ENCODE results near the gene RHBDF2. TPM values are rescaled to one million over a fixed set of nuclear protein-coding genes. Genes with fewer than 3 reads are reported as not detected.
A peak's percentile ranks its signal among the peaks of the same experiment; 100 is the strongest.
"Not testable (repeated sequence)": the region's sequence is repeated elsewhere in the genome, so short reads cannot be mapped to it uniquely, and the experiment has no call there.

RHBDF2 gene
- total RNA-seq, 3 donors from 2014 or later (not counting 1 experiment from before 2014, with no cell fraction given): 194 to 233 (median 202) TPM

DNA sequence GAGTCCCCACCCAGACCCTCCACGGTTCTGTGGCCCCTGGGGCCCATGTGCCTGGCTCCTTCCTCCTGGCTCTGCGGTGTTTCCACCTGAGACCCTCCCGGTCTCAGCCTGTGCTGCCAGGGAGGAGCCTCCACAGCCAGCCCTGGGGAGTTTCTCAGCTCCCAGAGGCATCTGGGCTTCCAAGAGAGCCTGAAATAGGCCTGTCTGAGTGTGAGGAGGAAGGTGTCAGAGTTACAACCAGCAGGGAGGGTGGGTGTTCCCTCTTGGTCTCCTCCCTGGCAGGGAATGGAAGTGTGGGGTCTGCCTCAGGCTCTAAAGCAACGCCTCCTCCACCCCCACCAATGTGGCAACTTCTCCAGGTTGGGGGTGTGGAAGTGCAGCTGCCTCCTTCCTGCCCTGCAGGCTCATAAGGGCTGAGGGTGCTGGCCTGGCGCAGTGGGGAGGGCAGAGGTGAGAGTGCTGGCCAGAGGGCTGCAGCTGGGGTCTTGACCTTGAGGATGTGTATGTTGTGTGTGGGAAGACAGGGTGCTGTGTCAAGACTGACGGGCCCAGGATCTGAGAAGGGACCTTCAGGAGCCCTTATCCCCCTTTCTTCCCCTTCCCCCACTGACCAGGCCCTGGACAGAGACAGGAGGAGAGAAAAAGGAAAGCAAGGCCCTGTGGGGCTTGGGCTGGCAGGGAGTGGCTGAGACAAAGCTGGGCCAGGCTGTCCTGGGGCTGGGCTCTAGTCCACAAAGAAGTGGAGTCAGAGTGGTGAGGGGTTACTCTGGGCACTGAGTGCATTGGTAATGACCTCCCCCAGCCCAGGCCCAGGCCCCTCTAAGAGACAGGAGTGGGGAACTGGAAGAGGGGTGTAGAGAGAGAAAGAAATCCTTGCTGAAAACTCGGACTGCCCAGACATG, 33.9 kb upstream of the RHBDF2 start:
- peaks cover 18% of the 10 kb centered on the region for H3K4me1 ChIP-seq (ENCODE audit: control insufficient read depth, insufficient read depth, low read length)
- H3K36me3 Mint-ChIP-seq: no peaks in the 10 kb centered on the region
- no peaks in the 10 kb centered on the region for H3K9me3 ChIP-seq (ENCODE audit: control insufficient read depth, insufficient read depth, low read length)
- no peak overlapping the region for H3K27ac Mint-ChIP-seq
- TF ChIP-seq, protein P1, sequence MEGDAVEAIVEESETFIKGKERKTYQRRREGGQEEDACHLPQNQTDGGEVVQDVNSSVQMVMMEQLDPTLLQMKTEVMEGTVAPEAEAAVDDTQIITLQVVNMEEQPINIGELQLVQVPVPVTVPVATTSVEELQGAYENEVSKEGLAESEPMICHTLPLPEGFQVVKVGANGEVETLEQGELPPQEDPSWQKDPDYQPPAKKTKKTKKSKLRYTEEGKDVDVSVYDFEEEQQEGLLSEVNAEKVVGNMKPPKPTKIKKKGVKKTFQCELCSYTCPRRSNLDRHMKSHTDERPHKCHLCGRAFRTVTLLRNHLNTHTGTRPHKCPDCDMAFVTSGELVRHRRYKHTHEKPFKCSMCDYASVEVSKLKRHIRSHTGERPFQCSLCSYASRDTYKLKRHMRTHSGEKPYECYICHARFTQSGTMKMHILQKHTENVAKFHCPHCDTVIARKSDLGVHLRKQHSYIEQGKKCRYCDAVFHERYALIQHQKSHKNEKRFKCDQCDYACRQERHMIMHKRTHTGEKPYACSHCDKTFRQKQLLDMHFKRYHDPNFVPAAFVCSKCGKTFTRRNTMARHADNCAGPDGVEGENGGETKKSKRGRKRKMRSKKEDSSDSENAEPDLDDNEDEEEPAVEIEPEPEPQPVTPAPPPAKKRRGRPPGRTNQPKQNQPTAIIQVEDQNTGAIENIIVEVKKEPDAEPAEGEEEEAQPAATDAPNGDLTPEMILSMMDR (IDR thresholded peaks at IDR 0.05): no peak
- no peak for ATAC-seq
- H3K4me3 Mint-ChIP-seq: no peak overlapping the region
- no peak for DNase-seq
- H3K27me3 Mint-ChIP-seq (ENCODE audit: low read depth in 2 of 2): peaks cover 11 to 29% of the 10 kb centered on the region in 2 donors
- no peaks in the 10 kb centered on the region for H3K36me3 ChIP-seq (ENCODE audit: control insufficient read depth, insufficient read depth, low read length)
- WGBS (ENCODE audit: insufficient coverage): 69% methylated on average over 5 of the region's 7 CpGs
- peaks cover 0 to 6% of the 10 kb centered on the region in 2 donors for H3K4me1 Mint-ChIP-seq
- no peak overlapping the region for H3K27ac ChIP-seq (ENCODE audit: low read length)
- H3K4me3 ChIP-seq (ENCODE audit: low read length): no peak overlapping the region
- intact Hi-C loops (cut with micrococcal nuclease): no loop called here
- no peaks in the 10 kb centered on the region for H3K9me3 Mint-ChIP-seq
- H3K27me3 ChIP-seq (ENCODE audit: control insufficient read depth, insufficient read depth, low read length): peaks cover 21% of the 10 kb centered on the region

DNA sequence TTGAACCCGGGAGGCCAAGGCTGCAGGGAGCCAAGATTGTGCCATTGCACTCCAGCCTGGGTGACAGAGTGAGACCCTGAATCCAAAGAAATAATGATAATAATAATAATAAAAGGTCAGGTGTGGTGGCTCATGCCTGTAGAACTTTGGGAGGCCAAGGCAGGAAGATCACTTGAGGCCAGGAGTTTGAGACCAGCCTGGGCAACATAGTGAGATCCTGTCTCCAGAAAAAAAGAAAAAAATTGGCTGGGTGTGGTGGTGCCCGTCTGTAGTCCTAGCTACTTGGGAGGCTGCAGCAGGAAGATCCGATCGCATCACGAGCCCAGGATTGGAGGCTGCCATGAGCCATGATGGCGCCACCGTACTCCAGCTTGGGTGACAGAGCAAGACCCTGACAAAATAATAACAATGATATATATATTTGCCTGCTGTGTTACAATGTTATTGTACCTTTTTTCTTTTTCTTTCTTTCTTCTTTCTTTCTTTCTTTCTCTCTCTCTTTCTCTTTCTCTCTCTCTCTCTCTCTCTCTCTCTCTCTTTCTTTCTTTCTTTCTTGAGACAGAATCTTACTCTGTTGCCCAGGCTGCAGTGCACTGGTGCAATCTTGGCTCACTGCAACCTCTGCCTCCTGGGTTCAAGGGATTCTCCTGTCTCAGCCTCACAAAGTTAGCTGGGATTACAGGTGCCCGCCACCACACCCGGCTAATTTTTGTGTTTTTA, 32.6 kb upstream of the RHBDF2 start:
- H3K27ac ChIP-seq (ENCODE audit: low read length); H3K9me3 Mint-ChIP-seq; H3K4me1 Mint-ChIP-seq; intact Hi-C loops (cut with micrococcal nuclease); H3K36me3 Mint-ChIP-seq; H3K36me3 ChIP-seq (ENCODE audit: control insufficient read depth, insufficient read depth, low read length); H3K4me3 ChIP-seq (ENCODE audit: low read length); DNase-seq; H3K9me3 ChIP-seq (ENCODE audit: control insufficient read depth, insufficient read depth, low read length); H3K4me3 Mint-ChIP-seq; ATAC-seq; H3K27ac Mint-ChIP-seq: not testable (repeated sequence)
- H3K4me1 ChIP-seq (ENCODE audit: control insufficient read depth, insufficient read depth, low read length): peaks cover 30% of the 10 kb centered on the region
- 94% methylated on average over 7 of the region's 9 CpGs for WGBS (ENCODE audit: insufficient coverage)
- peaks cover under 1 to 21% of the 10 kb centered on the region in 2 donors for H3K27me3 Mint-ChIP-seq (ENCODE audit: low read depth in 2 of 2)
- H3K27me3 ChIP-seq (ENCODE audit: control insufficient read depth, insufficient read depth, low read length): peaks cover 15% of the 10 kb centered on the region

DNA sequence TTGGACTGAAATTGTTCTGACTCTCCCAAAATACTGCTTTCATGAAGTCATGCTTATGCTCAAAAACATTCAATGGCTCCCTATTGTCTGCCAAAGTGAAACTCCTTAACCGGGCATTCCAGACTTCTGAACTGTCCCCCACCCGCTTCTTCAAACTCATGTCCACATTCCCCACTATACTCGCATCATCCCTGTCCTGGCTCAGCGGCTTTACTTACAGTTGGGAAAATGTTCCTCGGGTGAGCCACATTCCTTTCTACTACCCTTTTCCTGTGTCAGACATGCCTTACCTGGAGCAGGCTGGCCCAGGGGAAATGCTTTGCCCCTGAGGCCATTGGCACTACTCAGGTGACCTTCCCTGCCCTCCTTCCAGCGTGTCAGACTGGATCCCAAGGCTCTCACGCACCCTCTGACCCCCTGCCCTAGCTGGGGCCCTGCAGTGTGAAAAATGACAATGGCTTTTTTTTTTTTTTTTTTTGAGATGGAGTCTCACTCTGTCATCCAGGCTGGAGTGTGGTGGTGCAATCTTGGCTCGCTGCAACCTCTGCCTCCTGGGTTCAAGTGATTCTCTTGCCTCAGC, 30.9 kb upstream of the RHBDF2 start:
- Mint-ChIP-seq H3K9me3 (no peaks in the 10 kb centered on the region), H3K4me1 (peaks cover 9 to 23% of the 10 kb centered on the region in 2 donors), H3K4me3 (peak overlapping the region; percentile 36), H3K27me3 (ENCODE audit: low read depth in 2 of 2) (peaks cover 0 to 16% of the 10 kb centered on the region in 2 donors), H3K27ac (peak overlapping the region in 1 of 2 donors; percentile 44), H3K36me3 (no peaks in the 10 kb centered on the region)
- no peak overlapping the region for H3K4me3 ChIP-seq (ENCODE audit: low read length)
- peaks cover 9% of the 10 kb centered on the region for H3K27me3 ChIP-seq (ENCODE audit: control insufficient read depth, insufficient read depth, low read length)
- H3K4me1 ChIP-seq (ENCODE audit: control insufficient read depth, insufficient read depth, low read length): peaks cover 43% of the 10 kb centered on the region
- TF ChIP-seq, protein P1 (IDR thresholded peaks at IDR 0.05): no peak
- ATAC-seq (no peak), DNase-seq (no peak)
- H3K36me3 ChIP-seq (ENCODE audit: control insufficient read depth, insufficient read depth, low read length): no peaks in the 10 kb centered on the region
- WGBS (ENCODE audit: insufficient coverage): 97% methylated on average over 8 of the region's 8 CpGs
- no peak overlapping the region for H3K27ac ChIP-seq (ENCODE audit: low read length)
- intact Hi-C loops (cut with micrococcal nuclease): no loop called here
- no peaks in the 10 kb centered on the region for H3K9me3 ChIP-seq (ENCODE audit: control insufficient read depth, insufficient read depth, low read length)
